Limb (tissue), 2 donors: ENCODE results near the gene MINDY4.
A peak's percentile ranks its signal among the peaks of the same experiment; 100 is the strongest.

ENCODE experiments used
- DNase-seq, 2 donors: peaks; one replicate each; pipeline ENCODE4 v3.0.0-alpha.2; 2016; ENCODE audit errors: extremely low spot score in 2 of 2

The MINDY4 gene

GRCh38 chr7:30852308-30852684 is 81.1 kb downstream of the MINDY4 start:
- DNase-seq = peak in 1 of 2 donors; percentile 43

GRCh38 chr7:30852744-30853288 is 81.6 kb downstream of the MINDY4 start:
- DNase-seq = no peak

DNA sequence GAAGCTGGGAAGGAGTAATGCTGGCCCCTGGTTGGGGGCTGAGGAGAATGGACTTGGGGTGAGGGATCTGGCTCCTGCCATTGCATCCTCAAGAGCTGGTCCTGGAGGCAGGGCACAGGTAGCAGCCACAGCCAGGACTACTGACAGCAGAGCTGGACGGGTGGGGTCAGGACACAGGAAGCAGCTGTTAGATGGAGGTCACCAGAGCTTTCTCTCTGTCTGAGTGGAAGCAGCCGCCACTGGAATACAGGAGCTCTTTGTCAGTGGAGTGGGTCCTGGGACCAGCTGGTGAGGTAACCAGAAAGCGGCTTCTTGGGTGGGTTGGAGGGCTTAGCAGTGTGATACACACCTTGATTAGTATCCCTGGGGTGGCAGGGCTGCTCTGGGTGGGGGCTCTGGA is 82.4 kb downstream of the MINDY4 start:
- no peak for DNase-seq

DNA sequence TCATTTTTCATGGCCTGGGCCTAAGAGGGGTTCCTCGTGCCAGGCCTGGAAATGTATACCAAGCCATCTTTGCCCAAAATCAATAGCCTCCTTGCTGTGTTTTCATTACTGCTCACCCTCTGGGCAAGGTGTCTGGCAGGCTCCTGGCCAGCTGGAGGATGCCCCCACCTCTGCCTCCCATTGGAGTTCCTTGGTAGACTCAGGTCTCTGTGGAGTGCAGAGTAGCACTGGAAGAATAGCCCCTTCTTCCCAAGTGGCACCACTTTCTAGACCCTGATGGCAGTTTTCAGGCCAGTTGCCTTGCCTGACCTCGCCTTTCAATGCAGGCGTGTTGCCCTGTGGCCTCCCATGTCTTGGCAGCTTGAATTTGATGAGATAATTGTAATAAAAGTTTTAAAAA is 84.7 kb downstream of the MINDY4 start:
- DNase-seq = no peak

- no peak for DNase-seq
Measured at GRCh38 chr7:30858576-30858975, 87.4 kb downstream of the MINDY4 start.

DNA sequence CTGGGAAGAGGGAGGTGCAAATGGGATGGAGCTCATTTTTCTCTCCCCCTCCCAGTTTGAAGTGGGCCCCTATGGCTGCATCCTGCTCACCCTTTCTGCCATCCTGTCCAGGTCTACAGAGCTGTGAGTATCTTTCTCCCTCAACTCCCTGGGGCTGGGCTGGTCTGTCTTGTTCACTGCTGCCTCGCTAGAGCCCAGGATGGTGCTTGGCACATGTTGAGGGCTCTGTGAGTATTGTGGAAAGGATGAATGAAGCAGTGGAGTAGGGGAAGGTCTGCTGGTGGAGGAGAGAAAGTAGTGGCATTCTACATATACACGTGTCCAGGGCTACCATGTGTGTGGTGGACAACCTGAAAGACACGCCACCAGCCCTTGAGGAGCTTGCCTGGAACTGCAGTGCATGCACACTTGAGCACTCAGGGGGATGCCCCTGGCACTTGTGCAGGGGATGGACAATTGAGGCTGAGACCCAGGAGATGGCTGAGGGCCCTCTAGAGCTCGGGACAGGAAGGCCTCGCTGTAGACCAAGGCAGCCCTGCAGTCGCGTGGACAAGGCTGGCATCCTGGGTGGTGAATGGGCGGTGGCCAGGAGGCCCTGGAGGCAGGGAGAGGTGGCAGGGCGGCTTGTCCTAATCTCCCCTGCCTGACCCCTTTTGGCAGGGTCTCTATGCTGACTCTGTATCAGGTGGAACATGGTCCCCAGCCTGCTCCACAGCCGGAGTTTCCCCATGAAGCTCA is 88.2 kb downstream of the MINDY4 start:
- no peak for DNase-seq

- no peak for DNase-seq
Measured at GRCh38 chr7:30859940-30860496, 88.8 kb downstream of the MINDY4 start.

DNA sequence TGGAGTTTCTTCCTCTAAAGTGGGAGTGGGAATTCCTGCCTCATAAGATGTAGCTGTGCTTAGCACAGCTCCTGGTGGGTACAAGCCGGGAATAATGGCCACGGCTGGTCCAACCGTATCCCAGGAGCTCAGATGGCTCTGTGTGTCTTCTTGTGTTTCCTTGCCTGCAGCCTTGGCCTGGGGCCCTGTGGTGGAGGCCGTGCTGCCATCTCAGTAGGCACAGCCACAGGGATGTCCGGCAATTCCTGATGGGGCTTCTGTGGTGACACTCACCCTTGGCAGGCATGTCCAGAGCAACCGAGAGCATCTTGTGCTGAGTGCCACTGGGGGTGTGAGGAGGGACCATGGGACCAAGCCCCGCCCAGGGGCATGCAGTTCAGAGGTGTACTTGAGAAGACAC is 90.4 kb downstream of the MINDY4 start:
- DNase-seq = no peak

- no peak for DNase-seq
Measured at GRCh38 chr7:30862995-30863705, 91.9 kb downstream of the MINDY4 start.

DNA sequence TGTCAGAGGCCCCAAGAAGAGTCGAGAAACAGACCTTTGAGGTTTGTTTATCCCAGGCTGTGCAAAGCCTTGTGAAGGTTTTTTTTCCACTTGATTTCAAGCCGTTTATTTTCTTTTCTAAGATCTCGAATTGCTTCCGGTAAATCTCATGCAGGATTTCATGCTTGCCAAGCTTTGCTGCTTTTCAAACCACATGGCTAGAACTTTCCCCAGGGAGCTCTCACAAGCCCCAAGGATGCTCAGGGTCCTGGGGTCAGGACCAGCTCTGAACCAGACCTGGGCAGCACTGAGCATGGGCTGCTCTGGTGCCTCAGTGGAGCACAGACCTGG is 92.5 kb downstream of the MINDY4 start:
- DNase-seq = no peak

DNA sequence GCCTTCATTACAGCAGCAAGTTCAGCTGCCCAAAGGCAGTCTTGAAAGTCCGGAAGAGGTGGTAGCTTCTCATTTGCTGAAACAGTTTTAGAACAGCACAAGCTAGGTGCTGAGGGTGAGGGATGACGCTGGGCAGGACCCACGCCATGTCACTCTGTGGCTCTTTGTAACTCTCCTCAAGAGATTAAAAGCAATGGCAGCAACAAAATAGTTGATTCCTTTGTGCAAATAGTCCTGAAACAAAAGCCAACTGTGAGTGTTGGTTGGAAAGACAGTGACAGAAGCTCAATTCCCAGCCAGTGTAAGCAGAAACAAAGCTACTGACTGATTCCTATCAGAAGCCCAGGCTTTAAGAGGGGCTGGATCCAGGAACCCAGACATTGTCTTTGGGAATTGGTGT is 92.9 kb downstream of the MINDY4 start:
- no peak for DNase-seq

DNA sequence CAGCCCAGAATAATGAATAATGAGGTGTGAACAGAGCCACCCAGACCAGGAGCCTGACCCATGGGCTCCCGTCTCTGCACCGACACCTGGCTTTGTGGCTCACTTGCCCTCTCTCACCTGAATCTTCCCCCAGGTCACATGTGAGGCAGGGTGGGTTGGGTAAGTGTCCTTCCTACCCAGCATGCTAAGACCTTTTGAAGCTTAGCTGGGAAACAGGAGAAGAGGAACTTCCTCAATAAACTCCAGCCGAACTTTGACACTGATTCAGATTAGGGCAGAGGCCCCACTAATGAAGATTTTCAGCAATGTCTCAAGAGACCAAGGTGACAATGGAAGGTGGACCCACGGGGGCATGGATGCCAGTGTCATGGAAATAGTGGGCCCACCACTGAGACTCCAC is 93.9 kb downstream of the MINDY4 start:
- no peak for DNase-seq

GRCh38 chr7:30865821-30866220 is 94.6 kb downstream of the MINDY4 start:
- no peak for DNase-seq

GRCh38 chr7:30866939-30867338 is 95.7 kb downstream of the MINDY4 start:
- no peak for DNase-seq

GRCh38 chr7:30867483-30867882 is 96.3 kb downstream of the MINDY4 start:
- no peak for DNase-seq

DNA sequence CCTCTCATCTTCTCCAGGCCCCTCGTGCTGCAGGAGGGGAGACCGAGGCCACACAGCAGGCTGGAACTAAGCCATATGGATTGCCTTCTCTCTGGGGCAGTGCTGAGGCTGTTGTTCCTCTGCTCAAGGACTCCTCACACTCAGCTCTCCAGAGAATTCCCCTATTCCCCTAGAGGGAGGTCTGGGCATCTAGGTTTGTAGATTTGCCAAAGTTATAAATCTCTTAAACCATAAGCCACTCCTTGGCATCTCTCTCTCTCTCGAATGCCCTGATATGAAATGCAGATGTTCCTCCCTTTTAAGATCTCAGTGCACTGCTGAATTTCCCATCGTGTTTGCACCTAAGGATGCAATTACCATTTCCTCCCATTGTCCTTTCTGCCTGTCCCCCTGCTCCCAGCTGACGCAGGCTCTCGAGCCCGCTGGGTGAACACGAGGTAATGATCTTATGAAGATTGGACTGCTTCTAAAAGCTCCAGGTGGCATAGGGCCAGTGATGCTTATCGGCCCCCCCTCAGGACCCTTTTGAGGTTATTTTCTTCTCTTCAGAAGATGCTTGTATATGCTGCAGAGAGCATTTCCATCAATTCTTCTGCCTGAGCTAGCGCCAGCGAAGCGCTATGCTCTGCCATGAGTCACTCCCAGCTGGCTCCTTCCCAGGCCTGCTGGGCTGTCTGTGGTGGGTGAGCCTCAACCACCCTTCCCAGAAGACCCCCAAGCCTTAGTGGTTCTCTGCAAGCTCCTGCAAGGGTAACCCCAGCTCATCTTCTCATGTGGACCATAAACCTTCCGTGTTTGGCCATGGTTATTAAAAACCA is 98.8 kb downstream of the MINDY4 start:
- no peak for DNase-seq

- no peak for DNase-seq
Measured at GRCh38 chr7:30870821-30871518, 99.8 kb downstream of the MINDY4 start.

DNA sequence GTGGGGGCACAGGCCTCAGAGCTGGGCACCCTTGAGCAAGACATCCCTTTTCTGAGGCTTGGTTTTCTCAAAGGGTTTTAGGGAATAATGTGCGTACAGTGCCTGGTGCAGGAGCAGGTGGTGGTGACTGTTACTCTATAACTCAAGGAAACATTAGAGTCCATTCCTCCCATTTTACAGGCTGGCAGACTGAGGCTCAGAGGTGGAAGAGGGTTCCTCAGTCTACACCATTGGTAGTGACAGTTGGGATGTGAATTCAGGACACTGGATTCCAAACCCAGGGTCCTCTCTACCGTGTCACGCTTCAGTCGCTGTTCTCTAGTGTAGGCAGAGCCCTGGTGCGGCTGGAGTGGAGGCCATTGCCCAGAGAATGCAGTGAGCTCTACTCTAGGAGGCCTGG is 100.4 kb downstream of the MINDY4 start:
- no peak for DNase-seq

DNA sequence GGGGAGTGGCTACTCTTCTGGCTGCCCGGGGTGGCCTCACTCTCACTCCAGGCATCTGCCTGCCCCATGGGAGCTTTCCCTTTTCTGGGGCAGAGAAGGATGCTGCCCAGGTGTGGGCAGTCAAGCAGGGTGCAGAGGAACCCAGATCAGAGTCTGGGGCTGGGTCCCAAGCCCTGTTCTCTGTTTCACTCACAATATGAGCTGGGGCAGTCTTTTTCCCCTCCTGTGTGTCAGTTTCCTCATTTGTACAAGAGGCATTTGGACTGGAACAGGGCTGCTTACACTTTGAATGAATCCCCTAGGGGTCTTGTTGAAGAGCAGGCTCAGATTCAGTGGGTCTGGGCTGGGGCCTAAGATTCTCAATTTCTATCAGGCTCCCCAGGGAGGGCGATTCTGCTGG is 102.0 kb downstream of the MINDY4 start:
- DNase-seq = no peak

GRCh38 chr7:30873656-30874055 is 102.4 kb downstream of the MINDY4 start:
- DNase-seq = no peak

GRCh38 chr7:30874656-30875302 is 103.6 kb downstream of the MINDY4 start:
- DNase-seq = no peak
